Stimulated activated CD4-positive, alpha-beta T cell treated with anti-CD3 and anti-CD28 coated beads, Interleukin-15, amount 100 ng/mL, for 48 hours (primary cell): Measurements from ENCODE around the gene ZNF280B.

Experiments used
- DNase-seq, 2 donors: peaks; one replicate each; pipeline ENCODE4 v3.0.0-alpha.2; 2020; ENCODE audit warnings: low read depth in 2 of 2

The ZNF280B gene, protein sequence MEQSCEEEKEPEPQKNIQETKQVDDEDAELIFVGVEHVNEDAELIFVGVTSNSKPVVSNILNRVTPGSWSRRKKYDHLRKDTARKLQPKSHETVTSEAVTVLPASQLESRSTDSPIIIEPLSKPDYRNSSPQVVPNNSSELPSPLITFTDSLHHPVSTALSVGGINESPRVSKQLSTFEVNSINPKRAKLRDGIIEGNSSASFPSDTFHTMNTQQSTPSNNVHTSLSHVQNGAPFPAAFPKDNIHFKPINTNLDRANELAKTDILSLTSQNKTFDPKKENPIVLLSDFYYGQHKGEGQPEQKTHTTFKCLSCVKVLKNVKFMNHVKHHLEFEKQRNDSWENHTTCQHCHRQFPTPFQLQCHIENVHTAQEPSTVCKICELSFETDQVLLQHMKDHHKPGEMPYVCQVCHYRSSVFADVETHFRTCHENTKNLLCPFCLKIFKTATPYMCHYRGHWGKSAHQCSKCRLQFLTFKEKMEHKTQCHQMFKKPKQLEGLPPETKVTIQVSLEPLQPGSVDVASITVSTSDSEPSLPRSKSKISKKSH

DNA sequence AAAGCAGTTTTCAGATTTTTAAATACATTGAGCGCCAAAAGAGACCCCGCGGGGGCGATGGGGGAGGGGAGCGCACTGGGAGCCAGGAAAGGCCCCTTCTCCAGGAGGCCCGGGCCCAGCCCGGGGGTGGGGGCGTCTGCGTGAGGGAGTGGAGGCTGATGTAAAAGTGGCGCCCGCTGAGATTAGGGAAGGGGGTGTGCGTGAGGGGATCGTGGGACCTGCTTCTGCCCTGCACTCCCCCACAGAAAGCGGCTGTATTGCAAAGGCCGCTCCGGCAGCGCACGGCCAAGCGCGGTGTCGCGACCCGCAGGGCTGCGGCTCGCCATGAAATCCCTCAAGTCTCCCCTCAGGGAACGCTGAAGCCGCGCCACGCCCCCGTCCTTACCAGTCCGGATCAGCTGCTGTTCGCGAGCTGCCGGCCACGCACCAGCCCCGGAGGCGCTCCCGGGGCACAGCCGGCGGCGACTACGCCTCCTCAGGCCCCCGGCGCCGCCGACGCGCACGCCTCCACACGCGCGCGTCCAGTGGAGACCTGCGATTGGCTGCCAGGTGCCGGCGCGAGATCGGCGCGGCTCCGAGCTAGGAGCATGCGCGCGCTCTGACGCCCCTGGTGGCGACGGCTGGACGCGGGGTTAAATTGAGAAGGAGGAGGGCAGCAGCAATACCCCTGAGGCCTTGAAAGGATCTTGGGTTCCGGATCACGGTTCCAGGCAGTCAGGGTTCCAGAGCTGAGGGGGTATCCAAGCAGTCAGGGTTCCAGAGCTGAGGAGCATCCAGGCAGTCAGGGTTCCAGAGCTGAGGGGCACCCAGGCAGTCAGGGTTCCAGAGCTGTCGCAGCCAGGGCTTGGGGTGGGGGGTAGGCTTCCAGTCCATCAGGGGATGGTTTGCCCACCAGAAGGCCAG lies at the start of gene ZNF280B:
TSS of gene ZNF280B (minus strand) at position 469 of the 903 bp plus-strand sequence. CDS start 19,344 bp downstream, outside the sequence.
- peak; percentile 72 to 80 for DNase-seq

DNA sequence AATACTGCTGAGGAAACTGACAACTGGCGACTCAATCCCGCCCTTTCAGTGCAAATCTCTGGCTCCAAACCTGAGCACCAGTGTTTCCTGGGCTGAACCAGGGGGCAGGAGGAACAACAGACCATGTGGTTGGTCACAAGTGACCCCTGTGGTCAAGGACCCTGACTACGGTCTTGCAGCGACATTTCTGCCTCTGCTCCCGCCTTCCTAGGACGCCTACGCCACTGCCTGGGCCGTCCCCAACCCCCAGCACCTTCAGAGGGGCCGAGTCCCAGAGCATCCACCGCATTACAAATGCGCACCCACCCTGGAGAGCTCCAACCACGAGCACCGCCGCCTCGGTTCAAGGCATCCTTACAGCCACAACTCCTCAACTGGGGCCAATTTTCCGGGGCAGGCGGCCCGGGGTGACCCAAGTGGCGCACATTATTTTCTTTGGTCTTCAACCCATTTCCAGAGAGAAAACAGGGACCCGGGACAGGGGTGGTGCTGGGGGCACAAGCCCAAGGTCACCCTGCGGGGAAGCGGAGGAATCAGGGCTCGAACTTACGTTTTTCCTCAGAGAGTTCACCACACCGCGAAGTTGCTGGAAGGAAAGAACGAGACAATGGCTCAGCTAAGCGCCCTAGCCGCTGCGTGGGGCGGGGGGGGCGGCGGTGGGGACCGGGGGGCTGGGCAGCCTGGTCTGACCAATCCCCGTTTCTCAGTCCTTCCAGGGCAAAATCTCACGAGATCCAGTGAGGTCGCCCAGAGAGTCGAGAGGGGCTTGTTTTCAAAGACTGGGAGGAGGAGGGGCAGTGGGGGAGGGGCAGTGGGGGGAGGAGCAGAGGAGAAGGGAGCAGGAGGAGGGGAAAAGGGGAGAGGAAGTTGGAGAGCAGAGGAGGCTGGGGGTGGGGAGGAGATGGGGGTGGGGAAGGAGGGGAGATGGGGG lies 48.7 kb upstream of the ZNF280B start:
- no peak for DNase-seq

DNA sequence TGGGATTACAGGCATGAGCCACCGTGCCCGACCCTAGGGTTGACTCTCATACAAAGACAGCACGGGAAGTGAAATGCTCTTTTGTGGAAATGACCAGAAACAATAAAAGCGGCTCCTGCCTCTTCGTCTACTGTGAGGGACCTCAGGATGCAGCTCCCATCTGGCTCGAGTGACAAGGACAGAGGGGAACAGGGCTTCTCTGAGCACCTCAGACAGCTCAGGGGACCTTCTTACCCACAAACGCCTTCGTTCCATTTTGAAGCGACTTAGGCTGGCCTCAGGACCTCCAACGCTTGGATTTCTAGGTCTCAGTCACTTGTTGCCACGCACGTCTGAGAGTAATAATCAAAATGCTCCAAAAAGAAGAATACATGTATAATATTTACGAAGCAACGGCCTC lies 48.0 kb upstream of the ZNF280B start:
- no peak for DNase-seq

DNA sequence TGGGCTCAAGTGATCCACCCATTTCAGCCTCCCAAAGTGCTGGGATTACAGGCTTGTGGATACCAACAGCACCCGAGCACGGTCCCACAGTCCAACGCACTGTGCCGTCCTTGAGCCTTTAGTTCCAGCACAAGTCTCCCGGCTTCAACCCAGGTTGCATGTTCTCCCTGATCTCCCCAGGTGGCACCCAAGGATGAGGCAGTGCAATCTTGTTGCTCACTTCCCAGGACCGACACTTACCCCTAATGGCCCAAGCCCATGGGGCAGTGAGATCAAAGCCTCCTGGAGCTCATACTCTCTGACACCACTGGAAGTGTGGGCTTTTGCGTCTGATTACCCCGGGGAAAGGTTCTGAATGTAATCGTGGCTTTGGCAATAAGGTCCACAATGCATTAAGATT lies 47.1 kb upstream of the ZNF280B start:
- DNase-seq = no peak

DNA sequence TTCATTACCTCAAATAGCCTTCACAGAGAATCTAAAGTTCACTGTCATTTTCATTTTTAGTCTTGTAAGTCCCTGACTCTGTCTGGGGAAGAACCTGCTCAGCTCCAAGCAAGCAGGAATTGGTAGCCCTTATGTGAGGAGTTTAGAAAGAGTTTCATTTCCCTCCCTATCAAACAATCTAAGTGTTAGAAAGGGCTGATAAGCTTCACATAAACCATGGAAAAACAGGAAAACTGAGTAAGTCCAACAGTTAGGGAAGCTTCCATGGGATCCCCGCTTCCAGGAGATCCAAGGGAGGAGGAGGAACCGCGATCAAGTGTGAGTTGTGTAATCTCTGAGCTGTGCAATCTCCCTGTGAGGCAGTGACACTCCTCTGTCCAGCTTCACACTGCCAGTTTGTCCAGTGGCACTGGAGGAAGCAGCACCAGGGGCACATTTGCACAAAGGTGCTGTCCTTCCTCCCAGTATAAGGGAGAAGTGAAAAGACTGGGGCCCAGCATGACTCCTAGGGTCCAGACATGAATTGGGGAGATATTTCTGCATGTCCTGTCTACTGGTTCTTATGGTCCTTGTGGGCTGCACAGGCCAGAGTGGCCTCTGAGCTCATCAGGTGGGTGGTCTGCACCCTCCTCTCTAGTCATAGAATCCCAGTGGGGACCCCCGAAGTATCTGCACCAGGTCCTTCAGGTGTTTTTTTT lies 46.2 kb upstream of the ZNF280B start:
- no peak for DNase-seq

DNA sequence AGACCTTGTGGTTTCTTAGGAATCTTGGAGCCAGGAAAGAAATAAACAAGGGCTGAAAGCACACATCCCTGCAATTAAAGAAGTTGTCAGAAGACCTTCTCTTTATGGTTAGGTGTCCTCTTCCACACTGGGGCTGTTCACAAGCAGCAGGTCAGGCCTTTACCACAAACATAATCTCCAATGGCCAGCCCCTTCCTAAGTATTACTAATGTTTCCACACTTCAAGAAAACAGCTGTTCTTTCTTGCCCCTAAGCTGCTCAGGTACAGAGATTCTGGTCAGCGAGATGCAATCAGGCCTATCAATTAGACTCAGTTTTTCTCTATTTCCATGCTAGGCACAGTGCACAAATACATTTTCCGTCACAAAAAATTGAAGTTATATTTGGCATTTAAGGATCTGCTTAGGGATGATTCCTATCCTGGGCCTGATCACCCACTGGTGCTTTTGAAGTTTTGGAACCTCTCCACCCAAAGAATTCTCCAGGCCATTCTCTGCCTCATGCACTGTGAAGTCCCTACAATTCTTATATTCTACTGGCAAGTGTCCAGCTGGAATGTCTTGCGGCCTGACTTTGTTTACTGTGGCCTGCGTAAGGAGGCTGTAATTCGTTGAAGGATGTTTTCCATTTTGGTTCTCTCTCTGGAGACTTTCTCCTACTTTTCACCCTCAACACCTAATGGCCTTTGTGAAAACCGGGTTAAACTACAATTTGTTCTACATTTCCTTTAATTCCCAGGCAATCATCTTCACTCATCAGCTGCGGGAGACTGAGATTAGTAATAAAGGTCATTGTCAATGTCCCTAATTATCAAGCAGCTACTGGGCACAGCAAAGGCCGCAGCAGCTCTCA lies 45.4 kb upstream of the ZNF280B start:
- no peak for DNase-seq

DNA sequence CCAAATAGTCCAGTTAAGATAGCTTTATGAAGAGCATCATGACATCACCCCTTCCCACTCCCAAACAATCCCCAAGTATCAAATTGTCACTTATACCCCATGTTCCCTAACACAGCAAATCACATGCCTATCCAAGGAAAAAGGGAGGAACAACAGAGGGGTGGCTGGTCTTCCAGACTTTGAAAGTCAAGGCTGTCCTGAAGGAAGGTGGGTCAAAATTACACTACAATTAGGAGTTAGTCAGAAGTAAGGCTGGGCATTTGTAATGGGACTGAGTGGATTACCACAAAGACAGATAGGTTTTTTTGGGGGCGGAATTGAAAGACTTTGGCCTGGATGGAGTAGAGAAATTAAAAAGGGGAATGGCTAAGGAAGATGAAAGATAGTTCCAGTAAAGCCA lies 44.6 kb upstream of the ZNF280B start:
- DNase-seq = no peak

DNA sequence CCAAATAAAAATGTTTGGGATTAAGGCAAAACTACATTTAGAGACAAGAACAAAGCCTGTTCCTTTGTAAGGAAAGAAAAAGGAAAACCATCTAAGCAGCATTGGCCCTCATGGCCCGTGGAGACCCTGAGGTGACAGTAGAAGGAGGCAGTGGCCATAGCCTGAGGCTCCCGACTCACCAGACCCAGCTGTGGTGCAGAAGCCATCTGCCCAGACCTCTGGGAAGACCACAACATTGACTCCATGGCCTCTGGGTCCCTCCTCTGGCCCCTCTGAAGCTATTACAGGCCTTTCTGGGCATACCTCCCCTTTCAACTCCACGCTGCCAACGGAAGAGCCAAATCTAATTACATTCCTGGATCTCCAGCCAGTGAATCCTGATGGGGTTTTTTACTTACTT lies 44.1 kb upstream of the ZNF280B start:
- no peak for DNase-seq

DNA sequence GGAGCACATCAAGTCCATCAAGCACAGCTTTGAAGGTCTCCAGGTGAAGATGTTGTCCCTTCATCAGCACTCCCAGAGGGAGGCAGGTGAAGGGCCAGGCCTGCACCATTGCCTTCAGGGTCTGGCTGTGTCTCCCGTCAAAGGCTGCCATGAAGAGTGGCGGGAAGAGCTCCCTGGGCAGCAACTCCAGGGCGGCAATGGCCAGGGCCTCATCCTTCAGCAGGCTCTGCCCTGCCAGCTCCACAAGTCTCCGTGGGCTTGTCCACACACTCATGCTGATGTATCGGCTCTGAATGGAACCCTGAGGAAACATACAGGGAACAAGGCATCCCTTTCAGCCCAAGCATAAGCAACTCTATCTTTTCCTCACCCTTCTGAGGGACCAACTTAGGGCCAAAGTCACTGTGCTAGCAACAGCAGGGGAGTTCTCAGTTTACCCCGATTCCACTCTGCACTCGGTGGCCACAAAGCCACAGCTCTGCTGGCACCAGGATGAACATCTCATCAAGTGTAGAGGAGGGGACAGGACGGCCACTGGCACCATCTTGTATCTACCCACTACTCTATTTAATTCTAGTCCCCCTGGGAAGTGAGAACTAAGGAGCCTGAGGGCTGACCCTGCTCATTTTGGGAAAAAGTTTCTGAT lies 42.4 kb upstream of the ZNF280B start:
- DNase-seq = no peak

DNA sequence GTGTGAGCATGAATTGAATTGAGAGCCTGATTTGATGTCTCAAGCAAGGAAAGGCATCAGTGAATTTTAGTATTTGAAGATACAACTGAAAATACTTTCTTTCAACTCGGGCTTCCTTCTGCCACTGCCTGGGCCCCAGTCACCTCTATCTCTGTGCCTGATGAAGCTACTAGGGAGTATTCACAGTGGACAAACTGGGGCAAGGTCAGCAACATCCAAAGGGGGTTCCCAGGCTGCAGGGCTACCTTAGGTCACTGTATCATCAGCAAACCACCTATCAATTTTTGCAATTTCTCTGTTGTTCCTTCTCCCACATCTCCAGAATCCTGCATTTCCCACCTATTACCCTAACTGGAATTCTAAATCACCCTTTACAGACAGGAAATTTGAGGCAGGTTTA lies 40.4 kb upstream of the ZNF280B start:
- no peak for DNase-seq

DNA sequence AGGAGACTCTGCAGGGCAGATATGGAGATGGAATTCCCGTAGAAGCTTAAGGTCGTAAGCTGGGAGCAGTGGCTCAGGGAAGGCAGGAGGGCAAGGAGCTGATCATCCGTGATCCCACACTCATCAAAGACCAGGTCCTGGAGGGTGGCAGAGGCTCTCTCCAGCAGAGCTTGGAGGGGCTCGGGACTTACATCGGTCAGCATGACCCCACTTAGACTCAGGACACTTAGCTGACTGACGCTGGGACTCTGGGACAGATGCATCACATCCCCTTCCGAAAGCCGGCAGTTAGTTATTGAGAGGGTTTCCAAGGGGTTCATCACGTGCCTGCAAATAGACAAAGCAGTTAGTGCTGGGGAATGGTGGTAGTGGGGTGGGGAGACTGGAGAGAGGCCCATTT lies 39.8 kb upstream of the ZNF280B start:
- DNase-seq = no peak

DNA sequence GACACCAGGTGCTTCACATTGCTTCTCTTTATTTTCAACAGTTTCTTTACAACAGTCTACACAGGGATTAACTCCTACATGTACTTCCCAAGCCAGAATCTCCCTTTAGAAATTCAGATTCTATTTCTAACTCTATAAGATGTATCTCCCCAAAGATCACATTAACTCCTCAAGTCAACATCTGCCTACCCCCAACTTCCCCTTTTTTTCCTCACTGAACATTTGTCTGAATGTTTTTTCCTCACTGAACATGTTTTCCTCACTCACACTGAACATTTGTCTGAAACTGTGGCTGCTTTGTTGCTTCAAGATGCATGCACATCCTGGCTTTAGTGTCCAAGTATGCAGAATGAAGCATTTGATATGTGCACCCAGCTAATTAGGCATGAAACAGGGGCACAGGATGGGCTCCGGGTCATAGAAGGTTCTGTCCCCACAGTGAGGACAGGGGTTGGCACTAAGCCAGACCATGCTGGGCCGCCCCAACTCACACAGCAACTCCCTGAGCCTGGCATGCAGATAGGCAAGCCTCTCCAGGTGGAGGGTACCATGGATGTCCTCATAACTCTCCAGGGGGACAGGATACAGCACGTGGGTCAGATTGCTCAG lies 39.3 kb upstream of the ZNF280B start:
- no peak for DNase-seq

DNA sequence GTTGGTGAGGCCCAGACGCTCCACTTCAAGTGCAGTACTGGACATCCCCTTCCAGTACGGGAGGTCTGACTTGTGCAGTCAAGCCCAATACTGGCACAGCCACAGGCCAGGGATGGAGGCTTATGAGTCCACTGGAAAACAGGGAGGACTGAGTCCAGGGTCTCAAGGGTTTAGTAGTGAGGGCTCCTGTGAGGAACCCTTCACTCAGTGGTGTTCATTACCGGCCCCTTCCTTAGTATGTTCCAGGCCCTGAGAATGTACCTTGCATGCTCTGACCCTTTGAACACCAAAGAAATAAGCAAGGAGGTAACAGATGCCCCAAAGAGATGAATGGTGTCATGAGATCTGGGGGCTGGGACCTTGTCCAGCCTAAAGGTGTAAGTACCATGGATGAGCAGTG lies 38.7 kb upstream of the ZNF280B start:
- no peak for DNase-seq

DNA sequence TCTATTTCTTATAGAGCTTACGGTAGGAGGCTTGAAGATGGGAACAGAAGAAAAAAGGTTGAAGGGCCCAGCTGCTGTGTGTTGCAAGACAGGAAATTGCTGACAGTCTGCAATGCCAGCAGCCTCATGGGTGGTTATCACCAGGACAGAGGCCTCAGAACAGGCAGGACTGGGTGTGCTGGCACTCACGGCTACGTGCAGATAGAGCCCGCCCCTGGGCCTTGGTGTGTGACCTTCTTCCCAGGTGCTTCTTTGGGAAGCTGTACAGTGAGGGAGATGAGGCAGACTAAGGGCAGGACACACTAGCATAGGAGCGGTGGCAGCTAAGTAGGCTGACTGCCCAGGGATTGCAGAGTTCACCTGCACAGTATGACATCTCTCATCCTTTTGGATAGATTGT lies 37.9 kb upstream of the ZNF280B start:
- DNase-seq = no peak

DNA sequence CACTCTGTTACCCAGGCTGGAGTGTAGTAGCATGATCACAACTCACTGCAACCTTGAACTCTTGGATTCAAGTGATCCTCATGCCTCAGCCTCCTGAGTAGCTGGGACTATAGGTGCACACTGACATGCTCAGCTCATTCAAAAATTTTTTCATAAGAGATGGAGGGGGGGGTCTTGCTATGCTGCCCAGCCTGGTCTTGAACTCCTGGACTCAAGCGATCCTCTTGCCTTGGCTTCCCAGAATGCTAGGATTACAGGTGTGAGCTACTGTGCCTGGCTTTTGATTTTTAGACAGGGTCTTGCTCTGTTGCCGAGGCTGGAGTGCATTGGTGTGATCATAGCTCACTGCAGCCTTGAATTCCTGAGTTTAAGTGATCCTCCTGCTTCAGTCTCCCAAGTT lies 36.5 kb upstream of the ZNF280B start:
- DNase-seq = no peak

DNA sequence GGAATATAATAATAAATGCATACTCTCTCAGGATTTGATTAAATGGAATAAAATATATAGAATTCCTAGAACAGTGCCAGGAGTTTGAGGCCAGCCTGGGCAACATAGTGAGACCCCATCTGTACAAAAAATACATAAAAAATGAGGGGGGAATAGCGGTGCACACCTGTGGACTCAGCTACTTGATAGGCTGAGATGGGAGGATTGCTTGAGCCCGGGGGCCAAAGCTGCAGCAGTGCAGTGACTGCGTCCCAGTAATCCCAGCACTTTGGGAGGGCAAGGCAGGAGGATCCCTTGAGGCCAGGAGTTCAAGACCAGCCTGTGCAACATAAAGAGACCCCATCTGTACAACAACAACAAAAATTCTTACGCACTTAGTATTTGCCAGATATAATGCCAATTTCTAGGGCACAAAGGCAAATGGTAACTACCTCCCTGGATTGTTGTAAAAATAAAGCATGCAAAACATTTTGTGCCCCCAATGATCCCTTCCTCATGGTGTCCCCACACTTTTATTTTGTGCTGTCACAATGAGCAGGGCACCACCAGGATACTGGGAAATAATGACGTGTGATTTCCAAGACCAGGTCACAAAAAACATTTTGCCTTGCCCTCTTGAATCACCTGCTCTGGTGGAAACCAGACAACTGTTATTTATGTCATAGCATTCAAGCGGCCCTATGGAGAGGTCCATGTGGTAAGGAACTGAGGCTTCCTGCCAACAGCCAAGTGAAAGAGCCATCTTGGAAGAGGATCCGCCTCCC lies 29.9 kb upstream of the ZNF280B start:
- DNase-seq = no peak

DNA sequence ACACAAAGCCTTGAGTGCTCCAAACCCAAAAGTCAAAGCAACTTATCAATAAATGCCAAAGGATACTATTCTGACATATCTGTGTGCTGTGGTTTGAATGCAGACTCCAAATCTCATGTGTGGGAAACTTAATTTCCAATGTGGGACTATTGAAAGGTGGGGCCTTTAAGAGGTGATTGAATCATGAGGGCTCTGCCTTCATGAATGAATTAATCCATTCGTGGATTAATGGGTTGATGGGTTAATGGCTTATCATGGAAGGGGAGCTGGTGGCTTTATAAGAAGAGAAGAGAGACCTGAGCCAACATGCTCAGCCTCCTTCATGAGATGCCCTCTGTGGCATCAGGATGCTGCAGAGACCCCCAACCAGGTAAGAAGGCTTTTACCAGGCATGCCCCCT lies 28.4 kb upstream of the ZNF280B start:
- DNase-seq = no peak

DNA sequence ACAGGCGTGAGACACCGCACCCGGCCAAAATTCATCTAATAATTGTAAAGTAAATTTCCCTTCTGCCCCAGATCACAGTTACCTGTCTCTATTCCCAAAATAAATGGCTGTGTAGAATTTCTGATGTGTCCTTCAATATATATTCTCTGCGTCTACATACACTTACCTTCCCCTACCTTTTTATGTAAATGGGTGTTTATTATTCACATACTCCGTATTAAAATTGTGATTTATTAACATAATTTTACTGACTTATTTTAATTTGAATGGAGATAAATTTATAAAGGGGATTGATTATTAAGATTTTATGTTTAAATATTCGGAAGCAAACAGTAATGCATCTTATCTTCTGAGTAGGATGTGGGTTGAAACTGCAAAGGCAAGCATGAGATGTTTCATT lies 28.0 kb upstream of the ZNF280B start:
- no peak for DNase-seq
